IMR-90 (cell line): ENCODE results near the gene CDYL2. TPM values are rescaled to one million over a fixed set of nuclear protein-coding genes. Genes with fewer than 3 reads are reported as not detected.

Experiments used
- ATAC-seq: fragments of 200-7000 bp; cut with Tn5 transposase; 2 replicates; pipeline ENCODE4 v1.9.1; 2020; ENCODE audit warnings: low read depth, mild to moderate bottlenecking, moderate library complexity
- BruUV-seq: library from RNA; stranded (reverse); fragments of 400-500 nt; replicated peaks from 2 replicates; lab custom pipeline; 2021; lab: Mats Ljungman, UMichigan
- CTCF ChIA-PET: fragments of 300-600 bp; formaldehyde crosslinking; extraction: SDS; loops from one replicate; lab custom pipeline; 2021; ENCODE audit warnings: antibody characterized with exemption; lab: Yijun Ruan, JAX
- POLR2A ChIA-PET: fragments of 300-600 bp; sonication (Branson Sonifier 250); formaldehyde crosslinking; loops from one replicate; lab custom pipeline; 2022; ENCODE audit warnings: antibody characterized with exemption; ENCODE audit not compliant: unreplicated experiment; lab: Charles Lee
- DNase-seq: peaks from one replicate; pipeline ENCODE4 v3.0.0; 2013
- H2AFZ ChIP-seq: replicated peaks from 2 replicates; pipeline ENCODE3; 2013; ENCODE audit warnings: low read length, mild to moderate bottlenecking; ENCODE audit not compliant: poor library complexity
- H2AK5ac ChIP-seq: 2 replicates; pipeline ENCODE4 v1.6.1; 2013; ENCODE audit warnings: low read depth, low read length, inconsistent platforms
- H2AK9ac ChIP-seq: replicated peaks from 2 replicates; pipeline ENCODE3; 2013; ENCODE audit warnings: mild to moderate bottlenecking, low read depth, low read length, moderate library complexity; ENCODE audit not compliant: poor library complexity
- H2BK120ac ChIP-seq: 2 replicates; pipeline ENCODE4 v1.6.1; 2013; ENCODE audit warnings: low read depth, low read length, inconsistent platforms
- H2BK15ac ChIP-seq: 3 replicates; pipeline ENCODE4 v1.6.1; 2013; ENCODE audit warnings: low read depth, low read length, inconsistent platforms
- H2BK20ac ChIP-seq: 2 replicates; pipeline ENCODE4 v1.6.1; 2013; ENCODE audit warnings: low read depth, mild to moderate bottlenecking, inconsistent platforms, low read length, moderate library complexity
- H2BK5ac ChIP-seq: 2 replicates; pipeline ENCODE4 v1.6.1; 2013; ENCODE audit warnings: mild to moderate bottlenecking, low read depth, low read length, inconsistent platforms; ENCODE audit not compliant: poor library complexity, severe bottlenecking
- H3K14ac ChIP-seq: replicated peaks from 2 replicates; pipeline ENCODE4 v1.6.1; 2013; ENCODE audit warnings: low read depth, low read length, inconsistent platforms
- H3K18ac ChIP-seq: 2 replicates; pipeline ENCODE4 v1.6.1; 2013; ENCODE audit warnings: low read depth, low read length, control low read depth
- H3K23ac ChIP-seq: 2 replicates; pipeline ENCODE4 v1.6.1; 2013; ENCODE audit warnings: low read depth, low read length, inconsistent platforms
- H3K27ac ChIP-seq: 2 replicates; pipeline ENCODE4 v1.5.1; 2013; ENCODE audit warnings: mild to moderate bottlenecking, control low read depth, low read length; ENCODE audit not compliant: insufficient read depth
- H3K27me3 ChIP-seq: 2 replicates; pipeline ENCODE4 v1.6.1; 2013; ENCODE audit warnings: low read length; ENCODE audit not compliant: control insufficient read depth, insufficient read depth
- H3K36me3 ChIP-seq: 2 replicates; pipeline ENCODE4 v1.6.1; 2013; ENCODE audit warnings: low read length, mixed read lengths; ENCODE audit not compliant: control insufficient read depth, insufficient read depth
- H3K4ac ChIP-seq: 2 replicates; pipeline ENCODE4 v1.6.1; 2013; ENCODE audit warnings: low read depth, low read length, inconsistent platforms
- H3K4me1 ChIP-seq: 2 replicates; pipeline ENCODE4 v1.6.1; 2013; ENCODE audit warnings: low read length, mixed read lengths; ENCODE audit not compliant: control insufficient read depth, insufficient read depth
- H3K4me2 ChIP-seq: 2 replicates; pipeline ENCODE4 v1.6.1; 2013; ENCODE audit warnings: low read depth, mild to moderate bottlenecking, control low read depth, low read length, moderate library complexity
- H3K4me3 ChIP-seq: 2 replicates; pipeline ENCODE4 v1.5.1; 2013; ENCODE audit warnings: low read depth, mild to moderate bottlenecking, control low read depth, low read length, moderate library complexity; ENCODE audit not compliant: insufficient read depth
- H3K56ac ChIP-seq: 2 replicates; pipeline ENCODE4 v1.6.1; 2013; ENCODE audit warnings: low read length, inconsistent platforms; ENCODE audit not compliant: insufficient read depth; ENCODE audit errors: extremely low read depth
- H3K79me1 ChIP-seq, 2 experiments: 2 replicates each; pipeline ENCODE4 v1.6.1; 2013; ENCODE audit warnings: low read length in 2 of 2, inconsistent platforms in 1 of 2, low read depth in 1 of 2
- H3K9ac ChIP-seq: 2 replicates; pipeline ENCODE4 v1.6.1; 2013; ENCODE audit warnings: low read depth, low read length, control low read depth
- H3K9me1 ChIP-seq: 2 replicates; pipeline ENCODE4 v1.6.1; 2013; ENCODE audit warnings: low read length, inconsistent platforms; ENCODE audit not compliant: insufficient read depth
- H3K9me3 ChIP-seq: 2 replicates; pipeline ENCODE4 v1.6.1; 2013; ENCODE audit warnings: low read length; ENCODE audit not compliant: control insufficient read depth, insufficient read depth
- H4K20me1 ChIP-seq: 2 replicates; pipeline ENCODE4 v1.6.1; 2013; ENCODE audit warnings: low read length, inconsistent platforms; ENCODE audit not compliant: insufficient read depth
- H4K5ac ChIP-seq: 2 replicates; pipeline ENCODE4 v1.6.1; 2013; ENCODE audit warnings: mild to moderate bottlenecking, low read depth, low read length, control low read depth
- H4K8ac ChIP-seq, 2 experiments: 2 replicates each; pipeline ENCODE4 v1.6.1; 2013; ENCODE audit warnings: low read depth in 2 of 2, low read length in 2 of 2, control low read depth in 1 of 2, inconsistent platforms in 1 of 2
- H4K91ac ChIP-seq: 2 replicates; pipeline ENCODE4 v1.6.1; 2013; ENCODE audit warnings: low read depth, low read length, inconsistent platforms; ENCODE audit not compliant: insufficient read depth
- BHLHE40 ChIP-seq: fragments of 150-350 bp; IDR thresholded peaks from 2 replicates; pipeline ENCODE4 v1.6.1; 2016; ENCODE audit warnings: mild to moderate bottlenecking, low read depth, low read length
- CEBPB ChIP-seq: IDR thresholded peaks from 2 replicates; pipeline ENCODE4 v1.6.1; 2012; ENCODE audit warnings: low read depth, low read length, improper control_type of control experiment
- CHD1 ChIP-seq: IDR thresholded peaks from 2 replicates; pipeline ENCODE4 v1.6.1; 2012; ENCODE audit warnings: low read depth, low read length, improper control_type of control experiment
- ELK1 ChIP-seq: fragments of 150-350 bp; IDR thresholded peaks from 2 replicates; pipeline ENCODE4 v1.6.1; 2016; ENCODE audit warnings: low read depth, mild to moderate bottlenecking, low read length, moderate library complexity, borderline replicate concordance
- MAFK ChIP-seq: IDR thresholded peaks from 2 replicates; pipeline ENCODE4 v1.6.1; 2012; ENCODE audit warnings: low read depth, low read length, improper control_type of control experiment
- MAZ ChIP-seq: IDR thresholded peaks from 2 replicates; pipeline ENCODE4 v1.6.1; 2012; ENCODE audit warnings: low read depth, mild to moderate bottlenecking, low read length, improper control_type of control experiment, moderate library complexity, borderline replicate concordance
- MXI1 ChIP-seq: IDR thresholded peaks from 2 replicates; pipeline ENCODE4 v1.6.1; 2012; ENCODE audit warnings: low read depth, mild to moderate bottlenecking, low read length, moderate library complexity, borderline replicate concordance
- NFE2L2 ChIP-seq: fragments of 150-350 bp; IDR thresholded peaks from 2 replicates; pipeline ENCODE4 v1.6.1; 2016; ENCODE audit warnings: low read depth, mild to moderate bottlenecking, low read length
- POLR2A ChIP-seq: IDR thresholded peaks from 2 replicates; pipeline ENCODE4 v1.6.1; 2012; ENCODE audit warnings: mild to moderate bottlenecking, low read depth, low read length
- RAD21 ChIP-seq: IDR thresholded peaks from 2 replicates; pipeline ENCODE4 v1.6.1; 2012; ENCODE audit warnings: low read length, improper control_type of control experiment
- RCOR1 ChIP-seq: IDR thresholded peaks from 2 replicates; pipeline ENCODE4 v1.6.1; 2012; ENCODE audit warnings: mild to moderate bottlenecking, low read length, improper control_type of control experiment; ENCODE audit not compliant: insufficient replicate concordance
- SMC3 ChIP-seq: fragments of 150-350 bp; IDR thresholded peaks from 2 replicates; pipeline ENCODE4 v1.6.1; 2016; ENCODE audit warnings: low read depth, mild to moderate bottlenecking, antibody characterized with exemption, low read length, moderate library complexity
- USF2 ChIP-seq: fragments of 150-350 bp; IDR thresholded peaks from 2 replicates; pipeline ENCODE4 v1.6.1; 2017; ENCODE audit warnings: mild to moderate bottlenecking, antibody characterized with exemption, low read length, low read depth
- WGBS, 2 experiments: methylation state at CpG; one replicate each; pipeline versions ENCODE4 v1.1.5 to v1.1.7; 2013; ENCODE audit warnings: missing lambda C conversion rate in 2 of 2; ENCODE audit not compliant: insufficient read length in 1 of 2; ENCODE audit errors: extremely low coverage in 2 of 2; 5-methylcytosine and 5-hydroxymethylcytosine counted together
- dilution Hi-C: fragments of 300-500 bp; cut with HindIII; formaldehyde crosslinking; loops from one replicate; pipeline ENCODE4 v1.14.3; 2018; ENCODE audit warnings: low sequenced_read_pairs; ENCODE audit not compliant: unreplicated experiment
- in situ Hi-C: fragments of 300-500 bp; cut with MboI; formaldehyde crosslinking; loops from 3 replicates; pipeline ENCODE4 v1.14.3; 2019; ENCODE audit warnings: low sequenced_read_pairs, inconsistent platforms, mixed read lengths
- intact Hi-C: fragments of 100-400 bp; cut with micrococcal nuclease; formaldehyde crosslinking; loops from 2 replicates; pipeline ENCODE4 v1.10.0; 2022
- polyA plus RNA-seq, 3 experiments: library from polyadenylated mRNA; depleted of rRNA; stranded (reverse); fragments of >200 nt; gene quantifications; 2 replicates each; pipeline ENCODE4 v1.2.3, GENCODE V29; 2012; ENCODE audit warnings: low replicate concordance in 1 of 3
- total RNA-seq: library from RNA; depleted of rRNA; stranded (reverse); fragments of >200 nt; gene quantifications from 2 replicates; pipeline ENCODE4 v1.2.3, GENCODE V29; 2012
- TF ChIP-seq, protein P1 (sequence below): conservative IDR thresholded peaks from 2 replicates; pipeline ENCODE4 v1.5.1; 2012; ENCODE audit warnings: mild to moderate bottlenecking, low read depth, low read length, improper control_type of control experiment

The CDYL2 gene
- total and polyA plus RNA-seq, 2 of the 4 experiments (the other 2 are of a cell fraction) = 1.2 to 3.9 TPM

DNA sequence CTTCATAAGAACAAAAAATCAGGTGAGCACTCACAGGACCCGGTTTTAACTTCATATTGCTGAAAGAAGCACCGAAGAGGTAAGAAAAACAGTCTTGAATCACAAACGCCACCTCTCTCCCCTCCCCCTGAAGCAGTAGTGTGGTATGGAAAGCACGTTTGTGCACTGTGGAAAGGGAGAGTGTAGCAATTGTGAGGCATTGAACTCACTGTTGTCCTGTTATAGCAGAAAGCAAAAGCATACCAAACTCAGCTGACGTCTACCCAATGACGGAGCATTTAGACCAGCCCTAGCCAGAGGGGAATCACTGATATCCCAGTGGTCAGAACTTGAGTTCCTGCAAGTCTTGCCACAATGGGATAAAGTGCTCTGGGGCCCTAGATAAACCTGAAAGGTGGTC is 164.8 kb downstream of the CDYL2 start:
- TF ChIP-seq, protein P1, sequence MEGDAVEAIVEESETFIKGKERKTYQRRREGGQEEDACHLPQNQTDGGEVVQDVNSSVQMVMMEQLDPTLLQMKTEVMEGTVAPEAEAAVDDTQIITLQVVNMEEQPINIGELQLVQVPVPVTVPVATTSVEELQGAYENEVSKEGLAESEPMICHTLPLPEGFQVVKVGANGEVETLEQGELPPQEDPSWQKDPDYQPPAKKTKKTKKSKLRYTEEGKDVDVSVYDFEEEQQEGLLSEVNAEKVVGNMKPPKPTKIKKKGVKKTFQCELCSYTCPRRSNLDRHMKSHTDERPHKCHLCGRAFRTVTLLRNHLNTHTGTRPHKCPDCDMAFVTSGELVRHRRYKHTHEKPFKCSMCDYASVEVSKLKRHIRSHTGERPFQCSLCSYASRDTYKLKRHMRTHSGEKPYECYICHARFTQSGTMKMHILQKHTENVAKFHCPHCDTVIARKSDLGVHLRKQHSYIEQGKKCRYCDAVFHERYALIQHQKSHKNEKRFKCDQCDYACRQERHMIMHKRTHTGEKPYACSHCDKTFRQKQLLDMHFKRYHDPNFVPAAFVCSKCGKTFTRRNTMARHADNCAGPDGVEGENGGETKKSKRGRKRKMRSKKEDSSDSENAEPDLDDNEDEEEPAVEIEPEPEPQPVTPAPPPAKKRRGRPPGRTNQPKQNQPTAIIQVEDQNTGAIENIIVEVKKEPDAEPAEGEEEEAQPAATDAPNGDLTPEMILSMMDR = no peak
- no peak for TF ChIP-seq RAD21
- no peak for TF ChIP-seq RCOR1
- TF ChIP-seq MAZ = no peak
- no peak for TF ChIP-seq ELK1
- TF ChIP-seq MAFK = no peak
- no peak for TF ChIP-seq BHLHE40
- TF ChIP-seq NFE2L2 = no peak
- TF ChIP-seq POLR2A = no peak
- TF ChIP-seq SMC3 = no peak
- no peak for TF ChIP-seq USF2
- TF ChIP-seq MXI1 = no peak
- TF ChIP-seq CEBPB = no peak
- no peak for TF ChIP-seq CHD1
- POLR2A ChIA-PET = no interaction called here
- H2BK20ac ChIP-seq = no peak overlapping the region
- H3K4me3 ChIP-seq = no peak overlapping the region
- in situ Hi-C loops = no loop called here
- H2AFZ ChIP-seq = no peak overlapping the region
- no peak overlapping the region for H4K91ac ChIP-seq
- ATAC-seq (no peak), DNase-seq (no peak)
- H3K27ac ChIP-seq = no peak overlapping the region
- intact Hi-C loops = no loop called here
- H3K56ac ChIP-seq = no peak overlapping the region
- no peaks in the 10 kb centered on the region; a peak in 2 of 4 replicates for H3K79me1 ChIP-seq
- CTCF ChIA-PET = no interaction called here
- no peak overlapping the region for H2AK9ac ChIP-seq
- no peaks in the 10 kb centered on the region for H4K20me1 ChIP-seq
- no peak overlapping the region for H2AK5ac ChIP-seq
- H3K23ac ChIP-seq = no peak overlapping the region
- H3K36me3 ChIP-seq = no peaks in the 10 kb centered on the region
- no TSS peak for BruUV-seq
- no peak overlapping the region for H3K18ac ChIP-seq
- no peaks in the 10 kb centered on the region for H3K9me1 ChIP-seq
- H3K4me1 ChIP-seq = no peaks in the 10 kb centered on the region
- peaks cover 2% of the 10 kb centered on the region; the same call in 1 of the 2 replicates for H3K9me3 ChIP-seq
- H4K8ac ChIP-seq = no peak overlapping the region
- H3K9ac ChIP-seq = no peak overlapping the region
- H2BK15ac ChIP-seq = no peak overlapping the region
- H2BK5ac ChIP-seq = no peak overlapping the region
- WGBS, 2 experiments = 92% methylated on average over 2 of the region's 6 CpGs; no CpG with 5 or more reads in 1 of the 2 experiments
- H3K14ac ChIP-seq = no peak overlapping the region
- dilution Hi-C loops = no loop called here
- H2BK120ac ChIP-seq = no peak overlapping the region
- no peak overlapping the region for H3K4me2 ChIP-seq
- H4K5ac ChIP-seq = no peak overlapping the region
- H3K27me3 ChIP-seq = no peaks in the 10 kb centered on the region
- H3K4ac ChIP-seq = no peak overlapping the region
